Loucy (cell line): ENCODE measurements around the gene RTEL1.

ENCODE experiments used
- H2AFZ ChIP-seq: fragments of 200-600 bp; sonication (generic); 2 replicates; pipeline ENCODE4 v1.6.0; 2016; ENCODE audit warnings: antibody characterized with exemption, mild to moderate bottlenecking, low read length, moderate library complexity
- H3F3A ChIP-seq: fragments of 200-600 bp; 2 replicates; pipeline ENCODE4 v1.6.0; 2016; ENCODE audit warnings: antibody characterized with exemption, low read depth, mild to moderate bottlenecking
- H3K27me3 ChIP-seq: fragments of 200-600 bp; sonication (generic); 2 replicates; pipeline ENCODE4 v1.6.1; 2014; ENCODE audit warnings: low read length, mild to moderate bottlenecking; ENCODE audit not compliant: insufficient read depth, poor library complexity, severe bottlenecking
- H3K36me3 ChIP-seq: fragments of 200-600 bp; sonication (generic); 2 replicates; pipeline ENCODE4 v1.6.1; 2016; ENCODE audit warnings: low read length; ENCODE audit not compliant: insufficient read depth
- H3K4me1 ChIP-seq: fragments of 200-600 bp; sonication (generic); 2 replicates; pipeline ENCODE4 v1.5.1; 2014; ENCODE audit warnings: low read length, mild to moderate bottlenecking; ENCODE audit not compliant: insufficient read depth, poor library complexity, severe bottlenecking
- H3K4me2 ChIP-seq: fragments of 200-600 bp; sonication (generic); 2 replicates; pipeline ENCODE4 v1.6.0; 2014; ENCODE audit warnings: antibody characterized with exemption, low read length, low read depth, mild to moderate bottlenecking; ENCODE audit not compliant: poor library complexity, severe bottlenecking
- H3K4me3 ChIP-seq: fragments of 200-600 bp; sonication (generic); 2 replicates; pipeline ENCODE4 v1.5.1; 2014; ENCODE audit warnings: low read length, mild to moderate bottlenecking, mixed read lengths; ENCODE audit not compliant: poor library complexity, severe bottlenecking
- H3K79me2 ChIP-seq: fragments of 200-600 bp; sonication (generic); 2 replicates; pipeline ENCODE4 v1.6.1; 2014; ENCODE audit warnings: low read length; ENCODE audit not compliant: insufficient read depth
- H3K9ac ChIP-seq: fragments of 200-600 bp; sonication (generic); 2 replicates; pipeline ENCODE4 v1.6.0; 2014; ENCODE audit warnings: mild to moderate bottlenecking, low read depth, low read length, moderate library complexity; ENCODE audit not compliant: poor library complexity, severe bottlenecking
- H3K9me2 ChIP-seq: fragments of 200-600 bp; sonication (generic); replicated peaks from 2 replicates; pipeline ENCODE4 v1.6.1; 2016; ENCODE audit warnings: low read depth, low read length, mixed read lengths
- H3K9me3 ChIP-seq: fragments of 200-600 bp; sonication (generic); 2 replicates; pipeline ENCODE4 v1.6.1; 2014; ENCODE audit warnings: mild to moderate bottlenecking, antibody characterized with exemption, low read length, low read depth; ENCODE audit not compliant: insufficient read depth
- H4K20me1 ChIP-seq: fragments of 200-600 bp; sonication (generic); 2 replicates; pipeline ENCODE4 v1.6.0; 2014; ENCODE audit warnings: antibody characterized with exemption, low read length, mild to moderate bottlenecking; ENCODE audit not compliant: insufficient read depth, poor library complexity, severe bottlenecking
- CTCF ChIP-seq: fragments of 200-600 bp; sonication (generic); conservative IDR thresholded peaks from 2 replicates; pipeline ENCODE4 v1.5.1; 2014; ENCODE audit warnings: mild to moderate bottlenecking, antibody characterized with exemption, low read length
- EZH2phosphoT487 ChIP-seq: fragments of 200-600 bp; IDR thresholded peaks from 2 replicates; pipeline ENCODE4 v1.6.1; 2018; ENCODE audit warnings: antibody characterized with exemption, mild to moderate bottlenecking, moderate library complexity, borderline replicate concordance

RTEL1 gene

GRCh38 chr20:63744574-63745423 lies 86.7 kb downstream of the RTEL1 start:
- H3F3A ChIP-seq, result 0 out of 2 replicates have a peak, but pooled peaks cover 7% of the 10 kb centered on the region
- peaks cover 14% of the 10 kb centered on the region for H3K4me1 ChIP-seq
- H3K4me3 ChIP-seq, result no peak overlapping the region
- no peaks in the 10 kb centered on the region for H3K9me2 ChIP-seq
- H3K36me3 ChIP-seq, result peaks cover 13% of the 10 kb centered on the region; the same call in 1 of the 2 replicates
- H3K9ac ChIP-seq, result no peak overlapping the region
- H3K79me2 ChIP-seq, result peaks cover 20% of the 10 kb centered on the region
- TF ChIP-seq CTCF (no peak), EZH2phosphoT487 (no peak)
- peaks cover 16% of the 10 kb centered on the region for H4K20me1 ChIP-seq
- H3K9me3 ChIP-seq, result no peaks in the 10 kb centered on the region
- H2AFZ ChIP-seq, result no peak overlapping the region
- H3K4me2 ChIP-seq, result no peak overlapping the region
- H3K27me3 ChIP-seq, result no peaks in the 10 kb centered on the region

- Histone ChIP-seq H3K9ac (no peak overlapping the region), H3K79me2 (peaks cover 20% of the 10 kb centered on the region), H3K4me2 (no peak overlapping the region), H2AFZ (no peak overlapping the region), H3K4me3 (no peak overlapping the region), H3K27me3 (no peaks in the 10 kb centered on the region), H3K36me3 (peaks cover 13% of the 10 kb centered on the region; the same call in 1 of the 2 replicates), H3K4me1 (peaks cover 20% of the 10 kb centered on the region), H3K9me3 (no peaks in the 10 kb centered on the region), H3F3A (0 out of 2 replicates have a peak, but pooled peaks cover 7% of the 10 kb centered on the region), H3K9me2 (no peaks in the 10 kb centered on the region), H4K20me1 (peaks cover 16% of the 10 kb centered on the region)
- TF ChIP-seq CTCF, result no peak
- TF ChIP-seq EZH2phosphoT487, result no peak
These were observed 87.3 kb downstream of the RTEL1 start for GRCh38 chr20:63745424-63745805.
